NCI-H2029 treated with DMSO at 0.1 percent for 48 hours (cell line): Measurements from ENCODE around the gene ADAMTSL5.
"Not testable (repeated sequence)": the region's sequence is repeated elsewhere in the genome, so short reads cannot be mapped to it uniquely, and the experiment has no call there.

Source experiments
- DNase-seq: peaks from one replicate; lab custom pipeline; 2025; lab: John Stamatoyannopoulos, UW

The ADAMTSL5 gene

DNA sequence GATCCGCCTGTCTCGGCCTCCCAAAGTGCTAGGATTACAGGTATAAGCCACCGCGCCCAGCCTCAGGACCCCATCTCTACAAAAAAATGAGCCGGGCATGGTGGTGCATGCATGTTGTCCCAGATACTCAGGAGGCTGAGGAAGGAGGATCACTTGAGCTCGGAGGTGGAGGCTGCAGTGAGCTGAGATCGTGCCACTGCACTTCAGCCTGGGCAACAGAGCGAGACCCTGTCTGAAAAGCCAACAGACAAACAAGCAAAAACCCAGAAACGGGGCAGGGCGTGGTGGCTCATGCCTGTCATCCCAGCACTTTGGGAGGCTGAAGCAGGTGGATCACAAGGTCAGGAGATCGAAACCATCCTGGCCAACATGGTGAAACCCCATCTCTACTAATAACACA lies 18.0 kb upstream of the ADAMTSL5 start:
- not testable (repeated sequence) for DNase-seq

DNA sequence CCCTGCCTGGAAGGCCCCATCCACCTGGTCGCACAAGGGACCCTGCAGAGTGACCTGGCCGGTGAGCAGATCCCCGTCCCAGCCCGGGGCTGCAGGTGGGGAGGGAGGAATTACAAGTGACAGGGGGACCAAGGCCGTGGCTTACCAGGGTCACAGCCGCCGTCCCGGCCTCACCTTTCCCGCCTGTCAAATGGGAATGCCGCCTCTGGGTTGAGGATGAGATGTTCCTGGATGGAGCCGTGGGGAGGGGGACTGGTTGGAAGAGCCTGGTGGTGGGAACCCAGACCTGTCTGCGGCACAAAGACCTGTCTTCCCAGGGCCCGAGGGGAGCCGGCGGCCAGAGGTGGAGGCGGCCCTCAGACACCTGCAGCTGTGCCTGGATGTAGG lies 16.6 kb upstream of the ADAMTSL5 start:
- no peak for DNase-seq

DNA sequence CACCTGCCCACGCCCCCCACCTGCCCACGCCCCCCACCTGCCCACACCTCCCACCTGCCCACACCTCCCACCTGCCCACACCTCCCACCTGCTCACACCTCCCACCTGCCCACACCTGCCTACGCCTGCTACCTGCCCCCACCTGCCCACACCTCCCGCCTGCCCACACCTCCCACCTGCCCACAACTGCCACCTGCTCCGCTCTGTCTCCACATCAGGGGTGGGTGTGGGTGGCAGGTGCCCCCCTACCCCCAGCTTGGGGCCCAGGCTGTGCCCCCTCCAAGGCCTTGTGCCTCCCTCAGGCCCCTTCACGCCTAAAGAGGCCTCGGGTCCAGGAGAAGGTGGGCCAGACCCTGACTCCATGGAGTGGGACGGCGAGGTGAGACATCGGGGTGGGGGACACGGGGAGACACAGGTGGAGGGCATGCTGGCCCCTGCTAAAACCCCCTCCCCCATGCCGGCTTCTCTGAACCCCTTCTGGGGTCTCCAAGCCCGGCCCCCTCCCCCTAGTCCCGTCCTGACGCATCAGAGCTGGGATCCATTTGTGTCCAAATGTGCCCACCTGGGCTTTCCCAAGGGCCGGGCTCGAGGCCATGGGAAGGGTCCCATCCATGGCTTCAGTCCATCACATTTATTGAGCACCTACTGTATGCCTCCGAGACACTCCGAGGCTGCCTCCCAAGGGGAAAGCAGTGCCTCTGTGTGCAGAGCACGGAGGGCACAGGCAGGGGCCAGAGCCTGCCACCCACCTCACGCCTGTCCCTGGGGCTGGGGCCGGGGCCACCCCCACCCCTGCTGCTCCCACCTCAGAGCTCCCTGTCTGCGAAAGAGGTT lies 16.0 kb upstream of the ADAMTSL5 start:
- DNase-seq, result no peak

DNA sequence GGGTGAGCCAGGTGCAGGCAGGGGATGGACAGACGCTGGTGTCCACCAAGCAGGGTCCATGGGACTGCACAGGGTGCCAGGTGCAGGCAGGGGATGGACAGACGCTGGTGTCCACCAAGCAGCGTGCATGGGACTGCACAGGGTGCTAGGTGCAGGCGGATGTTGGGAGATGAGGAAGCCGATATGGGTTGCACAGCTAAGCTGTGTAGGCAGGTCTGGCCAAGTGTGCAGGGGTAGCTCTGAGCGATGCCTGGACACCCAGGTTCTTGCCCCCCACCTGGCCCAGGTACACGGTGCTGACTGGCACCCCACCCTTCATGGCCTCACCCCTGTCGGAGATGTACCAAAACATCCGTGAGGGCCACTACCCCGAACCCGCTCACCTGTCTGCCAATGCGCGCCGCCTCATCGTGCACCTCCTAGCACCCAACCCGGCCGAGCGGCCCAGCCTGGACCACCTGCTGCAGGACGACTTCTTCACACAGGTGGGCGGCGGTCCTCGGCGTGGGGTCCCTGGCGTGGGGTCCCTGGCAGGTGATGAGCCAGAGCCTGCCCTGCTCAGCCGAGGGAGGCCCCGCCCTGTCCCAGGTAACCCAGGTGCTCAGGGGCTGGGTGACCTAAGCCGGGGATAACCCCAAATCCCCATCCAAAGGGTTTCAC lies 15.0 kb upstream of the ADAMTSL5 start:
- no peak for DNase-seq

DNA sequence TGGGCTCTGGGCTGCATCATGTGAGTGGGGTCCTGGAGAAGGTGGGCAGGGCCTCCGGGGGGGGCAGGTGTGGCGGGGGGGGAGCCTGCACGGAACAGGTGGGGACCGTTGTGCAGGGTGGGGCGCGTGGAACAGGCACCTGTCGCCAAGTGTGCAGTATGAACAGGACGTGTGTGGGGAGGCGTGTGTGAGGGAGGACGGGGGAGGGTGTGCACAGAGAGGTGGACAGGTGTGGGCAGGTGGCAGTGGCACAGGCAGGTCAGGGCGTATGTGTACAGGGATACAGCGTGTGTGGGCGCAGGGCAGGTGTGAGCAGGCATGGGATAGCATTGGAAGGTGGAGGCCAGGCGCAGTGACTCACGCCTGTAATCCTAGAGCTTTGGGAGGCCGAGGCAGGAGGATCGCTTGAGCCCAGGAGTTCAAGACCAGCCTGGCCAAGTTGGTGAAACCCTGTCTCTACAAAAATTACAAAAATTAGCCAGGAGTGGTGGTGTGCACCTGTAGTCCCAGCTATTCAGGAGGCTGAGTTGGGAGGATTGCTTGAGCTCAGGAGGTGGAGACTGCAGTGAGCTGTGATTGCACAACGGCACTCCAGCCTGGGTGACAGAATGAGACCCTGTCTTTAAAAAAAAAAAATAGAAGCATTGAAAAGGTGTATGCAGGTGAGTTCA lies 14.3 kb upstream of the ADAMTSL5 start:
- no peak for DNase-seq

DNA sequence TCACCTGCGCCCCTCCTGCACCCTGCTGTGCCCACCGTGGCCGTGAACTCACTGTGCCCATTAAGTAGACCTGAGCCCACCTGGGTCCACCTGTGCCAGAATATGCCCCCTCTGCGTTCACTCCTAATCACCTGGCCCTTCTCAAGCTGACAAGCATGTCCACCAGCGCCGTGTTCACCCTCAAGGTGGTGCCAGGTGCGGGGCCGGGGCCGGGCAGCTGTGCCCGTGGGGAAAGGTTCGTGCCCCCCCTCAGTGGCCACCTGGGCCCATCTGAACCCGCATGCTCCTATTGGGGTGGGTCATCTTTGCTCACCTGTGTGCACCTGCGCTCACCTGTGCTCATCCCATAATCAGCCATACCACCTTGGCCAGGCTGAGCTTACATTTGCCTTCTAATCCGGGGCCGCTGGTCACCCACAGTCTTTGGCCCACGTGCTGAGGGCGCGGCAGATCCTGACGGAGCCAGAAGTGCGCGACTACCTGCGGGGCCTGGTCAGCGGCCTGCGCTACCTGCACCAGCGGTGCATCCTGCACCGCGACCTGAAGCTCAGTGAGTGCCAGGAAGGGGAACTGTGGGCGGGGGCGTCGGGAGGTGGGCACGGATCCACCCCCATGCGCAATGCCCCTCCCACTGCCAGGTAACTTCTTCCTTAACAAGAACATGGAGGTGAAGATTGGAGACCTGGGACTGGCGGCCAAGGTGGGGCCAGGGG lies 13.4 kb upstream of the ADAMTSL5 start:
- no peak for DNase-seq

DNA sequence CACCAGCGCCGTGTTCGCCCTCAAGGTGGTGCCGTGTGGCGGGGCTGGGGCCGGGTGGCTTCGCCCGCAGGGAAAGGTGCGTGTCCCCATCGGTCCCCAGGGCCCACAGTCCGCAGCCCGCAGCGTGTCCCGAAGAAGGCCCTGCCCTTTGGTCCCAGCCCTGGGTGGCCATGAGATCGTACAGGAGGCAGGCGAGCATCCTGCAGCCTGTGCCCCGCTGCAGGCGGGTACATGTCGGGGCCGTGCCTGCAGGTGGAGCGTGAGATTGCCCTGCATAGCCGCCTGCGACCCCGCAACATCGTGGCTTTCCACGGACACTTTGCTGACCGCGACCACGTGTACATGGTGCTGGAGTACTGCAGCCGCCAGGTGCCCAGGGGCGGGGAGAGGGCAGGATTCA lies 12.5 kb upstream of the ADAMTSL5 start:
- no peak for DNase-seq

DNA sequence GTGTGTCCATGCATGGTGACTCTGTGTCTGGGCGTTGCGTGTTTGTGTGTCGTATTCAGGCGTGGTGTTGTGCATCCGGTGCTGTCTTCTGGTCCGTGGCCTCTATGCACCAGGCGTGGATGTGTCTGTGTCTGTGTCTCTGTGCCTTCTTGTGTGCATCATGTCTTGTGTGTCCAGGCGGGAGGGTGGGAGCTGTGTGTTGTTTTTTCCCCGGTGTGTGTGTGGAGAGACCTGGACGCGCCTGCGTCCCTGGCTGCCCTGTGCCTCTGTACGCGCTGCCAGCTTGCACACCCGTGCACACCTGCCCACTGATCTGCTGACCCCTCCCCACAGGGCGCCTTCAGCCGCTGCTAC lies 12.1 kb upstream of the ADAMTSL5 start:
- DNase-seq, result no peak

DNA sequence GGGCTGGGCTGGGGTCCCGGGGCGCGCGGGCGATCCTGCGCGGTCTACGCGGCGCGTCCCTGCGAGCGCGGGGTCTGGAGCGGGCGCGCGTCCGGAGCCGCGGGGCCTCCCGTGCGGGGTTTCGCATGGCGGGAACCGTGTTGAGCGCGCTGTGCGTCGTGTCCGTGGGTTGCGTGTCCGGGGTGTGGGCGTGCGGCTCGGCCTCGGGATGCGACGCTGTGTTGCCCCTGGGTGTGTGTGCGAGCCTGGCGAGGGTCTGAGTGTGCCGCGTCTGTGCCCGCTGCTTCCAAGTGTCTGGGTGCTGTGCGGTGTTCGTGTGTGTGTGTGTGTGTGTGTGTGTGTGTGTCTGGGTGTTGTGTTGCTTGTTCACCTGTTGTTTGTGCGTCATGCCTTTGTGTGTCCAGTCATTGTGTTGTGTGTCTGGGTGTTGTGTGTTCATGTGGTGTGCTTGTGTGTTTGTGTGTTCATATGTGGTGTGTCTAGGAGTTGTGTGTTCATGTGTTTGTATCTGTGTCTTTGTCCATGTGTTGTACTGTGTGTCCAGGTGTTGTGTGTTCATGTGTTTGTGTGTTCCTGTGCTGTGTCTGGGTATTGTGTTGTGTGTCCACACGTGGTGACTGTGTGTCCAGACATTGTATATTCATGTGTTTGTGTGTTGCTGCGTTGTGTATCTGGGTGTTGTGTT lies 11.6 kb upstream of the ADAMTSL5 start:
- DNase-seq, result no peak

DNA sequence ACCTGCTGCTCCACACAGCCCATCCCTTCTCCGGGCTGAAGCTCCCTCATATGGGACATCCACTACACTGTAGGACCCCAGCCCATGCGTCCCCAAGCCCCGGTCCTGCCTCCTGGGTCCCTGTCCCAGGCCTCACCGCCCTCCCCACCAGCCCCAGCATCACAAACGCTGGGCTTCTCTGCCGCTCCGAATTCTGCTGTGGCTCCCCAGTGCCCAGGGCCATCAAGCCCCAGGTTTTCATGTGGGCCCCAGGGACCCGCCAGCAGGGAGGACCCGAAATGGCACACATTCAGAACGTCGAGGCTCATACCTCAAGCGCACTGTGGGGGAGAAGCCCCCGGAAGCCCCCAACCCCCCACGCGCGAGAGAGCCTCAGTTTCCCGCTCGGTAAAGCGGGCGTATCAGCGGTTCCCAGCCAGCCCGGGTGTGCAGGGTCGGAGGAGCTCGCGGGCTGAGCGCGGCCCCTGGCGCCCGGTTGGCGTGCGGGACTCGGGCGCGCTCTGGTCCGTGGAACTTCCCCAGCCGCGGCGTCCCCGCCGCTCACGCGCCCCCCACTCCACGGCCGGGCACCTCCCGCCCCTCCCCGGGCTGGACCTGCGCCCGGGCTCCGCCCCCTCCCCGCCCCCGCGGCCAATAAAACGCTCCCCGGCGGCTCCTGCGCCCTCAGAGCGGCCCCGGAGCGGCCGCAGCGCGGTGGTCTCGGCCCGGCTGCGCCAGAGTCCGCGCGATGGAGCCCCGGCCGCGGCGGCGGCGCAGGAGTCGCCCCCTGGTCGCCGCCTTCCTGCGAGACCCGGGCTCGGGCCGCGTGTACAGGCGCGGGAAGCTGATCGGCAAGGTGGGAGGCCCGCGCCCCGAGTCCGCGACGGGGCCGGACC lies 10.8 kb upstream of the ADAMTSL5 start, which contains the start of gene PLK5:
Gene PLK5, plus strand, starts transcription at position 666 of the 875 bp plus-strand sequence. CDS start 2,920 bp downstream, outside the sequence.
- no peak for DNase-seq

DNA sequence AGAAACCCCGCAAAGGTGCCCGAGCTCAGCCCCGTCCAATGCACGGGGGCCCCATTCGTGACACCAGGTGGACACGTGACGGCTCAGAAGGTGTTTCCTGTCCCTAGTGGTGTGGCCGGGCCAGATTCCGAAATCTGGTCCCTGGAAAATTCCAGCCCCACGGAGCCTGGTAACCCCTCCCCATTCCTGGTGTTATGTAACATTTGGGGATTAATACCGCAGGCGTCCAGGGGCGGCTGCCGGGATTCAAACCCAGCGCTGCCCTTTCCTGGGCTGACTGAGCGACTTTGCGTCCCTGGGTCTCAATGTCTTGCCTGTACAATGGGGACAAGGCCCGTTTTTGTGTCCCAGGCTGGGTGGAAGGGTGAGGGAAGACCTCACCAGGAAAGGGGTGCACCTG lies 10.0 kb upstream of the ADAMTSL5 start:
- DNase-seq, result no peak

DNA sequence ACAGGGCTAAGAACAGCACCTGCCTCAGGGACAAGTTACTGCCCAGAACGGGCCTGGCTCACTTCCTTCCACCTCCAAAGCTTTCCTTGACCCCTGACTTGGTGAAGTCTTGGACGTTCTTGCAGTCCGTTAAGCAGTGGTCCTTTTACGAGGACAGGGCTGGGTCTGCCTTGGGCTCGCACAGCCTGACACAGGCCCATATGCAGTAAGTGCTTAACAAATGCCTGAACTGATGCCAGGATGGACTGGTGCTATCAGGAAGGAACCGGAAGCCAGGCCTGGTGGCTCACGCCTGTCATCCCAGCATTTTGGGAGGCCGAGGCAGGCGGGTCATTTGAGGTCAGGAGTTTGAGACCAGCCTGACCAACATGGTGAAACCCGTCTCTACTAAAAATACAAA lies 9.2 kb upstream of the ADAMTSL5 start:
- DNase-seq, result no peak

DNA sequence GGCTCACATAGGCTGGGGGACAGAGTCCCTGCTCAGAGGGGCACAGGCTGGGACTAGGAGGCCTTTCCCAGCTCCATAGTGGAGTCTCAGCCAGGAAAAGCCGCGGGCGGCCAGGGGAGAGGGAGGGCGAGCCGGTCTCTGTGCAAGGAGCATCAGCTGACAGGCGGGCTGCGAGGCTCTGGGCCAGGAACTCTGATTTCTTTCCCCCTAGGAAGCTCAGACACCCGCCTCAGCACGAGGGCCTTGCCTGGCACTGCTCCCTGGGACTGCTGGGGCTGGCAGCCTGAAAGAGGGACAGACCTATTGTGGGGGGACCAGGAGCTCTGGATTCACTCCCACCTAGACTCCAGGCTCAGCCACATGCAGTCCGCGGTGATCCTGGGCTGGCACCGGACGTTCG lies 8.8 kb upstream of the ADAMTSL5 start:
- DNase-seq, result no peak

DNA sequence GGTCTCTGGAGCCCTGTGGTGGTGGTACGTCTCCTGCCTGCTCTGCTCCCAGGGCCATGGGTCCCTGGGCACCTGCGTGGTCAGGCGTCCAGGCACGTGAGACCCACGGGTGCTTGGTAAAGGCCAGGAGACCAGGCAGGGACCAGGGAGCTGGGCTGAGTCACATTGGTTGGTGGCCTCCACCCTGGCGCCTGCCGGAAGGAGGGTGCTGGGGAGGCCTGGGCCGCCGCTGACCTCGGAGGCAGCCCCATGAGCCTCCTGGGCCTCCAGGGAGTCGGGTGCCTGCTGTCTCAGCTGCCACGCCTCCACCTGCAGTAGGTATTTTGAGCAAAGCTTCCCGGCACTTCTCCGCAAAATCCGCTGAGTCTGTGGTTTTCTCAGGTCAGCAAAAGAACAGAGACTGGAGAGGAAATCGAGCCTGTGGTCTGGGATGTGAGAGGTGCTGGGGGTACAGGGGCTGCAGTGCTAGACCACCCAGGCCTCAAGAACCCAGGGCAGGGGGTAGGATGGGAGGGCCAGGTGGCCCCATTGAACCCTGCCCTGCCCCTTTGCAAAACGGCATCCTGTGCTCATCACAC lies 7.5 kb upstream of the ADAMTSL5 start:
- DNase-seq, result no peak

DNA sequence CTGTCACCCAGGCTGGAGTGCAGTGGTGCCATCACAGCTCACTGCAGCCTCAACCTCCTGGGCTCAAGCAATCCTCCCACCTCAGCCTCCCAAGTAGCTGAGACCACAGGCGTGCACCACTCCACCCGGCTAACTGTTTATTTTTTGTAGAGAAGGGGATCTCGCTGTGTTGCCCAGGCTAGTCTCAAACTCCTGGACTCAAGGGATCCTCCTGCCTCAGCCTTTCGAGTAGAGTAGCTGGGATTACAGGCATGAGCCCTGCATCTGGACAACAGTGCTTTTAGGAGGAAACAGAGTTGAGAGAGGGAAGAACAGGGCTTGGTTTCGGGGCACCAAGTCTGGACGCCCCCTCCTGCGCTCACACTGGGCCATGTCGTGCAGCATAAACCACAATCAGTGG lies 7.0 kb upstream of the ADAMTSL5 start:
- DNase-seq, result not testable (repeated sequence)

DNA sequence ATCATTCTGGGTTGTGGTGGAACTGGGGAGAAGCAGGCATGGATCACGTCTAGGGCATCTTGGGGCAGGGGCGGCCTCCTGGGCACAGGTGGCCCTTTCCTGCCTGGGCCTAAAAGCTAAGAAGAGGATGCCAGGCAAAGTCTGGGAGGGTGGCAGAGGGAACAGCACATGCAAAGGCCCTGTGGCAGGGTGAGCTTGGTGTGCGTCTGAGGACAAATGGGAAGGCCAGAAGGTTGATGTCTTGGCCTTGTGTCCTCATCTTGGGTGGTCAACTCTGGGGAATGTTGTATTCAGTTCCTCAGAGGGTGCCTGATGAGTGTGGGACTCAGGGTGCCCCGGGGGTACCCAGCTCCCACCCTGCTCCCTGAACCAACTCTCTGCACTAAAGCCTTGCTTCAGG lies 5.7 kb upstream of the ADAMTSL5 start:
- DNase-seq, result no peak

DNA sequence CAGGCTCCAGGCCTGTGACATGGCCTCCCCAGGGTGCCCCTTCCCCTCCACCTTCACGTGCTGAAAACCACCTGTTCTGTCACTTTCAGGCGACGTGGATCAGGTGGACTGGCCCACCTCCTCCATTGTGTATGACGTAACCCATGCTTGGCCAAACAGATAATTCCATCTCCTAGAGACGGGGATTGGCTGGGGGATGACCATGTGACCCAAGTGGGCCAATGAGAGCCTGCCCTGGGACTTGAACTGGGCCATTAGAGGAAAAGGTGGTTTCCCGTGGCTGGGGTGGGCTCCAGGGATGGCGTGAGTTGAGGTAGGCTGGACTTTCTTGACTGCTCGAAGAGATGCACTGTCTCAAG lies 3.6 kb upstream of the ADAMTSL5 start:
- no peak for DNase-seq

DNA sequence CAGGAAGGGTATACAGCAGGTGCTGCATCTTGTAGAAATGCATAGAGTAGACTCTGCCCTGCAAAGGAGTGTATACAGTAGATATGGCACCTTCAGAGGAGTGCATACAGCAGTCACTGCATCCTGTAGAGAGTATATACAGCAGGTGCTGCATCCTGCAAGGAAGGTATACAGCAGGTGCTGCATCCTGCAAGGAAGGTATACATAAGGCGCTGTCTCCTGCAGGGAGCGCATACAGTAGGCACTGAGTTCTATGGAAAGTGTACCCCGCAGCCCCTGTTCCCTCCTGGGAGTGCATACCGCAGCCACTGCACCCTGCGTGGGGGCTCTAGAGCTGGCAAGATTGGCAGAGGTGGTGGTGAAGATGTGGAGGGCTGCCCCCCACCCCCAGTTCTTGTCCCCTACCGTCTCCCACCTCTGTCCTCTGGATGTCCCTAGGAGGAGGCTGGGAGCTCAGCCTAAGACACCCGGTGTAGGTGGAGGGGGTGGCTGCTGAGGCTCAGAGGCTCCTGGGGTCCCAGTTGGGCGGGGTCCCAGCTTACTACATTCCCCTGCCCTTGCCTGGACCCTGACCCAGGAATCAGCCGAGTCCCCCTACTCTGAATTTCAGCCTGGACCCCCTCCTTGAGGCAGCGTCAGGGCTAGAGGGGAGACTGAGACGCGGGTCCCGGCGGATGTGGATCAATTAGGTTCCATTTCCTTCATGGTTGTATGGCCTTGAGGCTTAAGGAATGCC lies 2.3 kb upstream of the ADAMTSL5 start:
- no peak for DNase-seq

DNA sequence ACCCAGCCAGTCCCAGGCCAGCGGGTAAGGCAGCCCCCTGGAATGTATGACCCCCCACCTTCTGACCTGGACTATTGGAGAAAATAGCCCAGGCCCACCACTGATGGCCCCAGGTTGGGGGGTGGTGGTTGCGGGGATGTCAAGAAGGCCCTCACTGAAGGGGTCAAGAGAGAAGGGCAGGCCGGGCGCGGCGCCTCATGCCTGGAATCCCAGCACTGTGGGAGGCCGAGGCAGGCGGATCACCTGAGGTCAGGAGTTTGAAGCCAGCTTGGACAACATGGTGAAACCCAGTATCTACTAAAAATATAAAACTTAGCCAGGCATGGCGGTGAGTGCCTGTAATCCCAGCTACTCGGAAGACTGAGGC lies 1.5 kb upstream of the ADAMTSL5 start:
- no peak for DNase-seq
